Smooth muscle cell (in vitro differentiated cells): ENCODE results near the gene TRIO. TPM values are rescaled to one million over a fixed set of nuclear protein-coding genes. Genes with fewer than 3 reads are reported as not detected.

Source experiments
- DNase-seq: peaks from one replicate; lab custom pipeline; 2025; ENCODE audit not compliant: unreplicated experiment; lab: John Stamatoyannopoulos, UW
- H2AFZ ChIP-seq: fragments of 200-600 bp; sonication (generic); 2 replicates; pipeline ENCODE4 v1.6.0; 2016; ENCODE audit warnings: antibody characterized with exemption, low read depth, mild to moderate bottlenecking
- H3F3A ChIP-seq: fragments of 200-600 bp; sonication (generic); 2 replicates; pipeline ENCODE4 v1.6.0; 2017; ENCODE audit warnings: antibody characterized with exemption, low read depth
- H3K27ac ChIP-seq: fragments of 200-600 bp; sonication (generic); 2 replicates; pipeline ENCODE4 v1.5.1; 2016; ENCODE audit warnings: low read depth, mild to moderate bottlenecking
- H3K27me3 ChIP-seq: fragments of 200-600 bp; sonication (generic); 2 replicates; pipeline ENCODE4 v1.6.1; 2016; ENCODE audit warnings: low read depth, mild to moderate bottlenecking
- H3K36me3 ChIP-seq: fragments of 200-600 bp; sonication (generic); 2 replicates; pipeline ENCODE4 v1.5.1; 2016; ENCODE audit warnings: low read depth
- H3K4me1 ChIP-seq: fragments of 200-600 bp; sonication (generic); 2 replicates; pipeline ENCODE4 v1.5.1; 2016; ENCODE audit warnings: low read depth
- H3K4me2 ChIP-seq: fragments of 200-600 bp; sonication (generic); 2 replicates; pipeline ENCODE4 v1.6.0; 2016; ENCODE audit warnings: mild to moderate bottlenecking
- H3K4me3 ChIP-seq: fragments of 200-600 bp; sonication (generic); 2 replicates; pipeline ENCODE4 v1.5.1; 2016; ENCODE audit warnings: mild to moderate bottlenecking
- H3K79me2 ChIP-seq: fragments of 200-600 bp; sonication (generic); 2 replicates; pipeline ENCODE4 v1.6.0; 2016; ENCODE audit warnings: low read depth, mild to moderate bottlenecking
- H3K9ac ChIP-seq: fragments of 200-600 bp; sonication (generic); 2 replicates; pipeline ENCODE4 v1.6.0; 2016; ENCODE audit warnings: low read depth
- H3K9me3 ChIP-seq: fragments of 200-600 bp; sonication (generic); replicated peaks from 2 replicates; pipeline ENCODE4 v1.5.1; 2016; ENCODE audit warnings: low read depth
- H4K20me1 ChIP-seq: fragments of 200-600 bp; sonication (generic); 2 replicates; pipeline ENCODE4 v1.6.0; 2016; ENCODE audit warnings: low read depth
- WGBS: methylation state at CpG from one replicate; pipeline ENCODE4 v1.1.7; 2016; ENCODE audit warnings: low lambda C conversion rate; 5-methylcytosine and 5-hydroxymethylcytosine counted together
- polyA plus RNA-seq: library from polyadenylated mRNA; unstranded; fragments of >200 nt; fragmentation: Nextera tagmentation; extraction: Ambion mirVana; gene quantifications from 2 replicates; pipeline ENCODE4 v1.2.1, GENCODE V29; 2016
- total RNA-seq: library from RNA; depleted of rRNA; stranded (reverse); fragments of >200 nt; gene quantifications from 2 replicates; pipeline ENCODE4 v1.2.3, GENCODE V29; 2014
- TF ChIP-seq, protein P1 (sequence below): fragments of 200-600 bp; sonication (generic); IDR thresholded peaks from 2 replicates; pipeline ENCODE4 v1.5.1; 2017; ENCODE audit warnings: borderline replicate concordance, mild to moderate bottlenecking, antibody characterized with exemption; ENCODE audit not compliant: insufficient read depth, poor library complexity, severe bottlenecking

TRIO gene
- total and polyA plus RNA-seq, 2 experiments from 2014 or later = 10.2 to 118 TPM

DNA sequence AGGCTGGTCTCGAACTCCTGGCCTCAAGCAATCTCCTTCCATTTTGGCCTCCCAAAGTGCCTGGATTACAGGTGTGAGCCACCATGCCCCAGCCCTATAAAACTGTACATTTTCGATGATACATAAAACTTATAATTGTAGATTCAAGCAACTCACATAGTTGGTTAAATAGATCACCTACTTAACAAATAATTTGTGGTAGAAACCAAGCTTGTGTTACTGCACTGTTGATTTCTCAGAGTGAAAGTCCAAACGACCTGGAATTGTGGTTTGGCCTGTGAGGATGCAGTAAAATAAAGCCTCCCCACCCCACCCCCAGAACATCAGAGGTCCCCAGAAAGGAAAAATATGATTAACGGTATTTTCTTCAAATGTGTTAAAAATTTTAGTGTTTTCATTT, 92.7 kb downstream of the TRIO start:
- H3K79me2 ChIP-seq = peaks cover 100% of the 10 kb centered on the region
- no peak for DNase-seq
- no peaks in the 10 kb centered on the region for H3K36me3 ChIP-seq
- WGBS = 84% methylated on average over 4 of the region's 4 CpGs
- H3K9ac ChIP-seq = no peak overlapping the region
- peaks cover 100% of the 10 kb centered on the region for H4K20me1 ChIP-seq
- no peak overlapping the region for H2AFZ ChIP-seq
- TF ChIP-seq, protein P1, sequence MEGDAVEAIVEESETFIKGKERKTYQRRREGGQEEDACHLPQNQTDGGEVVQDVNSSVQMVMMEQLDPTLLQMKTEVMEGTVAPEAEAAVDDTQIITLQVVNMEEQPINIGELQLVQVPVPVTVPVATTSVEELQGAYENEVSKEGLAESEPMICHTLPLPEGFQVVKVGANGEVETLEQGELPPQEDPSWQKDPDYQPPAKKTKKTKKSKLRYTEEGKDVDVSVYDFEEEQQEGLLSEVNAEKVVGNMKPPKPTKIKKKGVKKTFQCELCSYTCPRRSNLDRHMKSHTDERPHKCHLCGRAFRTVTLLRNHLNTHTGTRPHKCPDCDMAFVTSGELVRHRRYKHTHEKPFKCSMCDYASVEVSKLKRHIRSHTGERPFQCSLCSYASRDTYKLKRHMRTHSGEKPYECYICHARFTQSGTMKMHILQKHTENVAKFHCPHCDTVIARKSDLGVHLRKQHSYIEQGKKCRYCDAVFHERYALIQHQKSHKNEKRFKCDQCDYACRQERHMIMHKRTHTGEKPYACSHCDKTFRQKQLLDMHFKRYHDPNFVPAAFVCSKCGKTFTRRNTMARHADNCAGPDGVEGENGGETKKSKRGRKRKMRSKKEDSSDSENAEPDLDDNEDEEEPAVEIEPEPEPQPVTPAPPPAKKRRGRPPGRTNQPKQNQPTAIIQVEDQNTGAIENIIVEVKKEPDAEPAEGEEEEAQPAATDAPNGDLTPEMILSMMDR = no peak
- H3K4me2 ChIP-seq = no peak overlapping the region
- H3K4me3 ChIP-seq = no peak overlapping the region
- H3K9me3 ChIP-seq = no peaks in the 10 kb centered on the region
- peak overlapping the region; percentile 49 for H3K27ac ChIP-seq
- no peaks in the 10 kb centered on the region for H3K27me3 ChIP-seq
- peaks cover 33% of the 10 kb centered on the region for H3K4me1 ChIP-seq
- H3F3A ChIP-seq = peaks cover 11% of the 10 kb centered on the region

DNA sequence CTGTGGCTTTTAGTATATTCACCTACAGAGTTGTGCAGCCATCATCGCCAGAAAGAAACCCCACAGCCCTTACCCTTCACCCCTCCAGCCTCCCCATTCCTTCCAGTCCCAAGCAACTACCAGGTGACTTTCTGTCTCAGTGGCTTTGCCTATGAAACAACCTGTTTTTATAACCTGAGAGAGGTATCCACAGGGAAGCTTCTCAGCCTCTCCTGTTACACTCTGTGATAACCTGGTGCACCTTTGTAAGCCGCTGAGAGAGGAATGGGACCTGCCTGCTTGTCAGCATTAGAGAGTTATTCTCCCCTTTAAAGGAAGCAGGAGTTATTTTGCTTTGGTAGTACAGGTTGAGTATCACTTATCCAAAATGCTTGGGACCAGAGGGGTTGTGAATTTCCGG, 93.6 kb downstream of the TRIO start:
- no peaks in the 10 kb centered on the region for H3K27me3 ChIP-seq
- H4K20me1 ChIP-seq = peaks cover 100% of the 10 kb centered on the region
- no peak for DNase-seq
- peak overlapping the region; percentile 49 for H3K27ac ChIP-seq
- H3K4me1 ChIP-seq = peaks cover 33% of the 10 kb centered on the region
- H3F3A ChIP-seq = peaks cover 13% of the 10 kb centered on the region
- no peaks in the 10 kb centered on the region for H3K36me3 ChIP-seq
- H3K79me2 ChIP-seq = peaks cover 100% of the 10 kb centered on the region
- WGBS = 76% methylated on average over 3 of the region's 3 CpGs
- no peak overlapping the region for H3K4me3 ChIP-seq
- H3K9me3 ChIP-seq = no peaks in the 10 kb centered on the region
- H3K9ac ChIP-seq = no peak overlapping the region
- no peak overlapping the region for H3K4me2 ChIP-seq
- no peak overlapping the region for H2AFZ ChIP-seq
- TF ChIP-seq, protein P1 = no peak

DNA sequence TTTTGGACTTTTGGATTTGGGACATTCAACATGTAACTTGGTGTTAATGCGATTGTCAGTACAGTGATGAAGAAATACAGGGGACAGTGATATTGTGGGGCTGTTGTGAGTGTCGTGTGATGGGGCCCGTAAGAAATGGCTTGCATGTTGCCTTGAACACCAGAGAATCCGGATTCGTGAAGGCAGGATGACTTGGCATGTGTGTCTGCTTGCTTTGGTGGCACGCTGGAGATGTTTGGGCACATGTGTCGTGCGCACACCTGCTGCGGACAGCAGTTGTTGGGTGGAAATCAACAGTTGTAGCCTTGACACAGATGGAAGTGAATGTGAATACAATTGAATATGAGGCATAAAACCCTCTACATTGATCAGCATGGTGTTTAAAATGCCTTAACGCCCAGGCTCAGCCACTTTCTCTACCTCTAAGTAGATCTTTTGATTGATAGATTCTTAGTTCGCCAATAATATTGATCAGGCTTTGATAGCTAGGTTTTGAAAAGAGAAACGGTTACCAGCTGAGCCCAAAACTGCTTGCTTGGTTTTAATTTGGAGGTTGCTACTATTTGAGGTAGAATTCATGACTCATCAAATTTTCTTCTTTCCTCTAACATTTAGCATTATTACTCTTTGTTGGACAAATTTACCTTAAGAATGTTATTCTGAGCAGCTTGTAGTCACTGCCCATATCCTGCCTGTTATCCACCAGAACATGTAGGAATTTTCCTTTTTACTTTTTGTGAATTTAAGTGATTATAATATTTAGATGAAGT, 94.4 kb downstream of the TRIO start:
- Histone ChIP-seq H3K36me3 (no peaks in the 10 kb centered on the region), H3K9me3 (no peaks in the 10 kb centered on the region), H3K4me1 (peaks cover 33% of the 10 kb centered on the region), H2AFZ (no peak overlapping the region), H3F3A (peaks cover 14% of the 10 kb centered on the region), H3K9ac (no peak overlapping the region), H3K4me3 (no peak overlapping the region), H4K20me1 (peaks cover 100% of the 10 kb centered on the region), H3K79me2 (peaks cover 100% of the 10 kb centered on the region), H3K27me3 (no peaks in the 10 kb centered on the region), H3K27ac (peak overlapping the region; percentile 49), H3K4me2 (peak overlapping the region; percentile 20)
- TF ChIP-seq, protein P1 = no peak
- WGBS = 95% methylated on average over 12 of the region's 12 CpGs
- DNase-seq = no peak

DNA sequence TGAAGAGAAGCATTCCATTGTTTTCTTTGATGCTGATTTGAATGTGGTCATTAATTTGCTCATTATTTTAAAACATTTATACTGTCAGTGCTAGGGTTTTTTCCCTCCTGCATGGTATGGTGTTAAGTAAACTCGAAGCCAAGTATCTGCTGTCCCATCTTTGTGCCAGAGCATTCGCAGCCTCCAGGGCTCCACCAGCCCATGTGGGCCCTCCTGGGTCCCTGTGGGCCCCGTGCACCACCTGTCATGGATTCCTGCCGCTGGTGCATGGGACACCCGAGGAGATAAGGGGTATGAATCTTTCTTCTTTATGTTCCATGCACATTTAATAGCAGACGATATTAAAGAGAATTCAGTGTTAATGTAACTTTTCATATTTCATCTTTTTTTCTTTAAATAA, 95.1 kb downstream of the TRIO start:
- H3K9me3 ChIP-seq = no peaks in the 10 kb centered on the region
- H3K36me3 ChIP-seq = no peaks in the 10 kb centered on the region
- no peak overlapping the region for H3K4me3 ChIP-seq
- TF ChIP-seq, protein P1 = no peak
- no peaks in the 10 kb centered on the region for H3K27me3 ChIP-seq
- peaks cover 33% of the 10 kb centered on the region for H3K4me1 ChIP-seq
- WGBS = 86% methylated on average over 6 of the region's 6 CpGs
- no peak for DNase-seq
- H3K79me2 ChIP-seq = peaks cover 100% of the 10 kb centered on the region
- H3F3A ChIP-seq = peaks cover 14% of the 10 kb centered on the region
- peaks cover 100% of the 10 kb centered on the region for H4K20me1 ChIP-seq
- no peak overlapping the region for H3K4me2 ChIP-seq
- no peak overlapping the region for H3K9ac ChIP-seq
- H2AFZ ChIP-seq = no peak overlapping the region
- no peak overlapping the region for H3K27ac ChIP-seq
